OCI-LY7 (cell line): Measurements from ENCODE around the gene ABHD12. TPM values are rescaled to one million over a fixed set of nuclear protein-coding genes. Genes with fewer than 3 reads are reported as not detected.

Experiments
- BruUV-seq: library from RNA; stranded (reverse); fragments of 400-500 nt; replicated peaks from 2 replicates; lab custom pipeline; 2021; lab: Mats Ljungman, UMichigan
- CTCF ChIA-PET: fragments of 300-600 bp; sonication (Branson Sonifier 250); formaldehyde crosslinking; loops from one replicate; lab custom pipeline; 2022; ENCODE audit warnings: antibody characterized with exemption; ENCODE audit not compliant: unreplicated experiment; lab: Charles Lee
- POLR2A ChIA-PET: fragments of 300-600 bp; sonication (Branson Sonifier 250); formaldehyde crosslinking; loops from one replicate; lab custom pipeline; 2022; ENCODE audit warnings: antibody characterized with exemption; lab: Charles Lee
- DNase-seq: peaks from one replicate; pipeline ENCODE4 v3.0.0-alpha.2; 2015; ENCODE audit warnings: low spot score
- H2AFZ ChIP-seq: fragments of 200-600 bp; sonication (generic), shearing (Covaris generic); 2 replicates; pipeline ENCODE4 v1.6.1; 2014; ENCODE audit warnings: mild to moderate bottlenecking, antibody characterized with exemption, low read length, moderate library complexity
- H3K27ac ChIP-seq: fragments of 200-600 bp; sonication (generic); 2 replicates; pipeline ENCODE4 v1.5.1; 2014; ENCODE audit warnings: mixed run types, low read depth, mild to moderate bottlenecking, moderate library complexity, low read length, inconsistent platforms; ENCODE audit not compliant: poor library complexity, severe bottlenecking
- H3K36me3 ChIP-seq: fragments of 200-600 bp; sonication (generic); 2 replicates; pipeline ENCODE4 v1.6.1; 2014; ENCODE audit warnings: mild to moderate bottlenecking, antibody characterized with exemption, low read length, moderate library complexity, mixed read lengths; ENCODE audit not compliant: insufficient read depth
- H3K4me1 ChIP-seq: fragments of 200-600 bp; sonication (generic); 2 replicates; pipeline ENCODE4 v1.5.1; 2014; ENCODE audit warnings: mild to moderate bottlenecking, low read length; ENCODE audit not compliant: insufficient read depth, poor library complexity, severe bottlenecking
- H3K4me2 ChIP-seq: fragments of 200-600 bp; sonication (generic); 2 replicates; pipeline ENCODE4 v1.6.1; 2014; ENCODE audit warnings: mild to moderate bottlenecking, low read length
- H3K4me3 ChIP-seq: fragments of 200-600 bp; sonication (generic); 2 replicates; pipeline ENCODE4 v1.5.1; 2014; ENCODE audit warnings: mild to moderate bottlenecking, low read depth, low read length; ENCODE audit not compliant: poor library complexity, severe bottlenecking
- H3K79me2 ChIP-seq: fragments of 200-600 bp; sonication (generic); 2 replicates; pipeline ENCODE4 v1.6.1; 2016; ENCODE audit warnings: low read depth, mild to moderate bottlenecking, low read length, moderate library complexity, mixed read lengths; ENCODE audit not compliant: insufficient read depth
- H3K9me2 ChIP-seq: fragments of 200-600 bp; sonication (generic); 2 replicates; pipeline ENCODE4 v1.6.1; 2016; ENCODE audit warnings: mild to moderate bottlenecking, low read length, mixed read lengths; ENCODE audit not compliant: insufficient read depth
- H3K9me3 ChIP-seq: fragments of 200-600 bp; sonication (generic); 2 replicates; pipeline ENCODE4 v1.6.1; 2014; ENCODE audit warnings: mild to moderate bottlenecking, mixed run types, low read length, mixed read lengths
- H4K20me1 ChIP-seq: fragments of 200-600 bp; sonication (generic); 2 replicates; pipeline ENCODE4 v1.6.1; 2014; ENCODE audit warnings: mild to moderate bottlenecking, antibody characterized with exemption, low read length, moderate library complexity, mixed read lengths; ENCODE audit not compliant: insufficient read depth
- CTCF ChIP-seq: fragments of 200-600 bp; sonication (generic); conservative IDR thresholded peaks from 2 replicates; pipeline ENCODE4 v1.5.1; 2014; ENCODE audit warnings: mild to moderate bottlenecking, antibody characterized with exemption, low read length, moderate library complexity, mixed read lengths
- EZH2phosphoT487 ChIP-seq: fragments of 200-600 bp; sonication (generic); IDR thresholded peaks from 2 replicates; pipeline ENCODE4 v1.6.1; 2018; ENCODE audit warnings: low read depth, borderline replicate concordance, mild to moderate bottlenecking, mixed run types, antibody characterized with exemption, low read length, moderate library complexity, mixed read lengths
- intact Hi-C: fragments of 100-400 bp; cut with micrococcal nuclease; formaldehyde crosslinking; loops from one replicate; pipeline ENCODE4 v1.10.0; 2022; ENCODE audit not compliant: unreplicated experiment
- total RNA-seq, 2 experiments: library from RNA; depleted of rRNA in 1 of 2; stranded (reverse); fragments of >200 nt in 1 of 2; shearing (Covaris generic) in 1 of 2; gene quantifications; 2 replicates each; pipeline ENCODE4 v1.2.3, GENCODE V29; 2014 to 2022

Gene ABHD12
- total RNA-seq, 2 experiments from 2014 or later, result 10.6 to 12.9 TPM

- no peaks in the 10 kb centered on the region for H3K9me2 ChIP-seq
- BruUV-seq, result no TSS peak
- no peaks in the 10 kb centered on the region for H3K9me3 ChIP-seq
- H3K4me1 ChIP-seq, result no peaks in the 10 kb centered on the region
- H2AFZ ChIP-seq, result no peak overlapping the region
- H3K79me2 ChIP-seq, result no peaks in the 10 kb centered on the region
- no peak overlapping the region for H3K4me2 ChIP-seq
- H3K27ac ChIP-seq, result no peak overlapping the region
- POLR2A ChIA-PET, result no interaction called here
- intact Hi-C loops, result no loop called here
- no peak for DNase-seq
- no peak for TF ChIP-seq EZH2phosphoT487
- TF ChIP-seq CTCF, result no peak
- H3K36me3 ChIP-seq, result no peaks in the 10 kb centered on the region; the same call in 1 of the 2 replicates
- CTCF ChIA-PET, result no interaction called here
- H3K4me3 ChIP-seq, result no peak overlapping the region
- no peaks in the 10 kb centered on the region; the same call in 1 of the 2 replicates for H4K20me1 ChIP-seq
Measured at GRCh38 chr20:25259788-25260254, 130.8 kb downstream of the ABHD12 start.

- no peak overlapping the region for H3K4me2 ChIP-seq
- POLR2A ChIA-PET, result no interaction called here
- H3K9me2 ChIP-seq, result no peaks in the 10 kb centered on the region
- H4K20me1 ChIP-seq, result no peaks in the 10 kb centered on the region; the same call in 1 of the 2 replicates
- H3K79me2 ChIP-seq, result no peaks in the 10 kb centered on the region
- DNase-seq, result no peak
- TF ChIP-seq EZH2phosphoT487, result no peak
- no peaks in the 10 kb centered on the region; the same call in 1 of the 2 replicates for H3K36me3 ChIP-seq
- no peaks in the 10 kb centered on the region for H3K4me1 ChIP-seq
- intact Hi-C loops, result no loop called here
- H3K9me3 ChIP-seq, result no peaks in the 10 kb centered on the region
- BruUV-seq, result no TSS peak
- no peak overlapping the region for H2AFZ ChIP-seq
- no peak overlapping the region for H3K27ac ChIP-seq
- no peak overlapping the region for H3K4me3 ChIP-seq
- CTCF ChIA-PET, result no interaction called here
Measured at GRCh38 chr20:25259358-25259757, 131.3 kb downstream of the ABHD12 start.

- Histone ChIP-seq H2AFZ (no peak overlapping the region), H3K79me2 (no peaks in the 10 kb centered on the region), H3K9me2 (no peaks in the 10 kb centered on the region), H3K9me3 (no peaks in the 10 kb centered on the region), H3K4me1 (no peaks in the 10 kb centered on the region), H3K4me2 (no peak overlapping the region), H3K36me3 (no peaks in the 10 kb centered on the region; the same call in 1 of the 2 replicates), H3K4me3 (no peak overlapping the region), H3K27ac (no peak overlapping the region), H4K20me1 (no peaks in the 10 kb centered on the region; the same call in 1 of the 2 replicates)
- intact Hi-C loops, result no loop called here
- ChIA-PET CTCF (no interaction called here), POLR2A (no interaction called here)
- no peak for DNase-seq
- BruUV-seq, result no TSS peak
- TF ChIP-seq EZH2phosphoT487, result no peak
- no peak for TF ChIP-seq CTCF
Measured at GRCh38 chr20:25258828-25259227, 131.8 kb downstream of the ABHD12 start.
